Astrocyte (in vitro differentiated cells and primary cell): ENCODE measurements around the gene KIFAP3. TPM values are rescaled to one million over a fixed set of nuclear protein-coding genes. Genes with fewer than 3 reads are reported as not detected.
A peak's percentile ranks its signal among the peaks of the same experiment; 100 is the strongest.

Experiments
- DNase-seq: peaks from one replicate; pipeline ENCODE4 v3.0.0-alpha.2; 2010; ENCODE audit warnings: low read depth
- FAIRE-seq: peaks from 2 replicates; lab custom pipeline; 2011; peaks lifted over from hg19 to GRCh38; lab: Jason Lieb, UNC
- H2AFZ ChIP-seq: 2 replicates; pipeline ENCODE4 v1.6.0; 2012; ENCODE audit warnings: low read depth, low read length, inconsistent platforms
- H3K27ac ChIP-seq: 2 replicates; pipeline ENCODE4 v1.5.1; 2011; ENCODE audit warnings: low read depth, low read length, inconsistent platforms
- H3K27me3 ChIP-seq: 2 replicates; pipeline ENCODE4 v1.6.0; 2011; ENCODE audit warnings: low read length, inconsistent platforms; ENCODE audit not compliant: insufficient read depth
- H3K36me3 ChIP-seq: 2 replicates; pipeline ENCODE4 v1.5.1; 2011; ENCODE audit warnings: low read length, inconsistent platforms; ENCODE audit not compliant: insufficient read depth
- H3K4me1 ChIP-seq: 2 replicates; pipeline ENCODE4 v1.5.1; 2011; ENCODE audit warnings: low read length, inconsistent platforms; ENCODE audit not compliant: insufficient read depth
- H3K4me2 ChIP-seq: 2 replicates; pipeline ENCODE4 v1.6.0; 2012; ENCODE audit warnings: low read length, inconsistent platforms
- H3K4me3 ChIP-seq: 2 replicates; pipeline ENCODE4 v1.5.1; 2011; ENCODE audit warnings: low read depth, mild to moderate bottlenecking, low read length, inconsistent platforms; ENCODE audit not compliant: insufficient read depth
- H3K79me2 ChIP-seq: 2 replicates; pipeline ENCODE4 v1.6.0; 2012; ENCODE audit warnings: mild to moderate bottlenecking, low read length, inconsistent platforms; ENCODE audit not compliant: insufficient read depth
- H3K9ac ChIP-seq: 2 replicates; pipeline ENCODE4 v1.6.0; 2012; ENCODE audit warnings: mild to moderate bottlenecking, low read length, inconsistent platforms
- H3K9me3 ChIP-seq: 2 replicates; pipeline ENCODE4 v1.5.1; 2012; ENCODE audit warnings: low read depth, mild to moderate bottlenecking, low read length, inconsistent platforms; ENCODE audit not compliant: insufficient read depth
- H4K20me1 ChIP-seq: 2 replicates; pipeline ENCODE4 v1.6.0; 2012; ENCODE audit warnings: low read length, inconsistent platforms; ENCODE audit not compliant: insufficient read depth
- H3K27ac Mint-ChIP-seq: one replicate; pipeline ENCODE4 v1.8.0; 2021; ENCODE audit warnings: mild to moderate bottlenecking, mixed read lengths; ENCODE audit not compliant: unreplicated experiment
- H3K27me3 Mint-ChIP-seq: one replicate; pipeline ENCODE4 v1.8.0; 2021; ENCODE audit warnings: low read depth, mixed read lengths; ENCODE audit not compliant: unreplicated experiment
- H3K36me3 Mint-ChIP-seq: one replicate; pipeline ENCODE4 v1.8.0; 2021; ENCODE audit warnings: low read depth, mixed read lengths; ENCODE audit not compliant: unreplicated experiment
- H3K4me1 Mint-ChIP-seq: one replicate; pipeline ENCODE4 v1.8.0; 2021; ENCODE audit warnings: low read depth, mixed read lengths; ENCODE audit not compliant: unreplicated experiment
- H3K4me3 Mint-ChIP-seq: one replicate; pipeline ENCODE4 v1.8.0; 2021; ENCODE audit warnings: mild to moderate bottlenecking, moderate library complexity, mixed read lengths; ENCODE audit not compliant: unreplicated experiment
- H3K9me3 Mint-ChIP-seq: one replicate; pipeline ENCODE4 v1.8.0; 2021; ENCODE audit warnings: mild to moderate bottlenecking, mixed read lengths; ENCODE audit not compliant: unreplicated experiment
- CTCF ChIP-seq: IDR thresholded peaks from 2 replicates; pipeline ENCODE4 v1.5.1; 2011; ENCODE audit warnings: low read depth, mild to moderate bottlenecking, inconsistent platforms, low read length, moderate library complexity; ENCODE audit not compliant: insufficient read depth
- EZH2 ChIP-seq: IDR thresholded peaks from 2 replicates; pipeline ENCODE4 v1.6.1; 2012; ENCODE audit warnings: mild to moderate bottlenecking, low read length, inconsistent platforms; ENCODE audit not compliant: insufficient read depth
- total RNA-seq: library from RNA; stranded (reverse); gene quantifications from 2 replicates; pipeline ENCODE4 v1.2.1, GENCODE V29; 2021

Gene KIFAP3
- total RNA-seq, 1 donor from 2014 or later = 32.8 TPM

- Histone ChIP-seq H3K27me3 (no peaks in the 10 kb centered on the region), H3K79me2 (no peaks in the 10 kb centered on the region), H3K4me2 (no peak overlapping the region), H3K36me3 (no peaks in the 10 kb centered on the region), H2AFZ (no peak overlapping the region), H3K27ac (no peak overlapping the region), H3K4me3 (no peak overlapping the region), H3K4me1 (no peaks in the 10 kb centered on the region), H3K9ac (no peak overlapping the region), H3K9me3 (no peaks in the 10 kb centered on the region), H4K20me1 (no peaks in the 10 kb centered on the region)
- H3K4me1 Mint-ChIP-seq = peaks cover 4% of the 10 kb centered on the region
- no peak for DNase-seq
- no peak overlapping the region for H3K27ac Mint-ChIP-seq
- H3K9me3 Mint-ChIP-seq = no peaks in the 10 kb centered on the region
- no peak overlapping the region for H3K4me3 Mint-ChIP-seq
- no peak for TF ChIP-seq CTCF
- no peak for TF ChIP-seq EZH2
- H3K36me3 Mint-ChIP-seq = peaks cover 2% of the 10 kb centered on the region
- no peaks in the 10 kb centered on the region for H3K27me3 Mint-ChIP-seq
- no peak for FAIRE-seq
These were observed 32.9 kb downstream of the KIFAP3 start for GRCh38 chr1:170041423-170042192.

DNA sequence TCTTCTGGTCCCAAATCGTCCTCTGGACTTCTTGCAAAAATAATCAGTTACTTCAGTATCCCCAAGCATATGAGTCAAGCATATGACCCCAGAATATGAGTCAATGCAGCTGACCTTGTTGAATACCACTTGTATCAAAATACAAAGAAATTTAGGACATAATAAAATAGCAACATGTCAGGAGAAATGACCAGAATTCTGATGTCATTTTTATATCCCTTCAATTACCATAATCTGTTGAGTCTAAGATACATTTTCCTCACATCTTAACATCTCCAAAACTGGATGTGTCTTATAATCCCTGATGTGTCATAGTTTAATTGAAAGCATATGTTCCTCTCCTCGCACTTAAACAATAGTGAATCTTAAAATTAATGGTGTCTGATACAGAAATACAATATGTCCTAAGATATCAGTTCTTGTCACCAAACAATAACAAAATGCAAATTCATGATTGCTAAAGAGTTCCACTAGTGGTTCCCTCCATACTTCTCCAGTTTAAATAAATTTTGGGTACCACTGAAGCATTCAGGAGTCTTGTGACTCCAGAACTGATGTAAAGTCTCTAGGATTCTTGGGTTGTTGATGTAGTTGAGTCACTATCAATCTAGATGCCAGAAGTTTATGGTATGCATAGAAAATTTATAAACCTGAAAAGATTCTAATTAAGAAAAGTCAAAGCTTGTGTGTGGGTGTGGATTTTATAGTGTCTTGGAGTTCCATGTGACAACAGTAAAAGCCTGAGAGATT lies 41.8 kb downstream of the KIFAP3 start:
- Histone ChIP-seq H3K27ac (no peak overlapping the region), H3K4me3 (no peak overlapping the region), H3K36me3 (no peaks in the 10 kb centered on the region), H2AFZ (no peak overlapping the region), H3K9me3 (no peaks in the 10 kb centered on the region), H3K79me2 (no peaks in the 10 kb centered on the region), H3K4me2 (peak overlapping the region; percentile 16), H4K20me1 (no peaks in the 10 kb centered on the region), H3K4me1 (no peaks in the 10 kb centered on the region), H3K27me3 (no peaks in the 10 kb centered on the region), H3K9ac (no peak overlapping the region)
- Mint-ChIP-seq H3K36me3 (peaks cover 5% of the 10 kb centered on the region), H3K9me3 (no peaks in the 10 kb centered on the region), H3K27me3 (no peaks in the 10 kb centered on the region), H3K4me3 (no peak overlapping the region), H3K27ac (no peak overlapping the region), H3K4me1 (peaks cover 15% of the 10 kb centered on the region)
- FAIRE-seq (no peak), DNase-seq (peak; percentile 62)
- TF ChIP-seq CTCF = no peak
- TF ChIP-seq EZH2 = no peak

GRCh38 chr1:170030212-170030611 lies 44.3 kb downstream of the KIFAP3 start:
- no peaks in the 10 kb centered on the region for H3K27me3 ChIP-seq
- no peak overlapping the region for H3K27ac ChIP-seq
- no peak overlapping the region for H3K4me3 Mint-ChIP-seq
- H3K4me1 Mint-ChIP-seq = peaks cover 15% of the 10 kb centered on the region
- DNase-seq = peak; percentile 28
- no peak for FAIRE-seq
- no peak overlapping the region for H3K4me2 ChIP-seq
- TF ChIP-seq CTCF = no peak
- H3K9me3 Mint-ChIP-seq = no peaks in the 10 kb centered on the region
- no peaks in the 10 kb centered on the region for H3K9me3 ChIP-seq
- no peaks in the 10 kb centered on the region for H3K27me3 Mint-ChIP-seq
- H4K20me1 ChIP-seq = no peaks in the 10 kb centered on the region
- no peak overlapping the region for H2AFZ ChIP-seq
- H3K36me3 Mint-ChIP-seq = peaks cover 16% of the 10 kb centered on the region
- H3K79me2 ChIP-seq = no peaks in the 10 kb centered on the region
- H3K36me3 ChIP-seq = no peaks in the 10 kb centered on the region
- no peak overlapping the region for H3K4me3 ChIP-seq
- no peaks in the 10 kb centered on the region for H3K4me1 ChIP-seq
- H3K9ac ChIP-seq = no peak overlapping the region
- no peak overlapping the region for H3K27ac Mint-ChIP-seq
